BJ (cell line): Measurements from ENCODE around the gene CYB5R2. TPM values are rescaled to one million over a fixed set of nuclear protein-coding genes. Genes with fewer than 3 reads are reported as not detected.

Experiments used
- CTCF ChIA-PET: fragments of 350-600 bp; formaldehyde crosslinking; extraction: SDS; loops from one replicate; lab custom pipeline; 2021; ENCODE audit warnings: antibody characterized with exemption, inconsistent platforms; lab: Yijun Ruan, JAX
- POLR2A ChIA-PET: fragments of 300-600 bp; sonication (Branson Sonifier 250); formaldehyde crosslinking; extraction: SDS; loops from one replicate; lab custom pipeline; 2021; ENCODE audit warnings: antibody characterized with exemption; lab: Charles Lee
- DNase-seq: peaks from one replicate; pipeline ENCODE4 v3.0.0-alpha.2; 2011; ENCODE audit warnings: low read depth
- H3K27me3 ChIP-seq: 2 replicates; pipeline ENCODE4 v1.6.0; 2011; ENCODE audit warnings: low read length; ENCODE audit not compliant: control insufficient read depth, insufficient read depth
- H3K36me3 ChIP-seq: 2 replicates; pipeline ENCODE4 v1.5.1; 2011; ENCODE audit warnings: low read length; ENCODE audit not compliant: control insufficient read depth, insufficient read depth
- H3K4me3 ChIP-seq: 2 replicates; pipeline ENCODE4 v1.5.1; 2011; ENCODE audit warnings: low read depth, mild to moderate bottlenecking, control low read depth, low read length
- CTCF ChIP-seq: IDR thresholded peaks from 2 replicates; pipeline ENCODE4 v1.5.1; 2011; ENCODE audit warnings: low read depth, mild to moderate bottlenecking, control low read depth, inconsistent platforms, low read length, moderate library complexity; ENCODE audit not compliant: insufficient read depth
- polyA plus RNA-seq: library from polyadenylated mRNA; depleted of rRNA; stranded (reverse); fragments of >200 nt; gene quantifications from 2 replicates; pipeline ENCODE4 v1.2.3, GENCODE V29; 2011

CYB5R2 gene
- polyA plus RNA-seq, 1 experiment, result 49.6 TPM

GRCh38 chr11:7635708-7636107 lies 37.6 kb downstream of the CYB5R2 start:
- TF ChIP-seq CTCF, result no peak
- Histone ChIP-seq H3K27me3 (no peaks in the 10 kb centered on the region), H3K4me3 (no peak overlapping the region), H3K36me3 (peaks cover 13% of the 10 kb centered on the region)
- CTCF ChIA-PET, result no interaction called here
- POLR2A ChIA-PET, result no interaction called here
- no peak for DNase-seq

GRCh38 chr11:7635137-7635536 lies 38.2 kb downstream of the CYB5R2 start:
- ChIA-PET POLR2A (no interaction called here), CTCF (interaction anchor here (0.8 kb wide), 1 partner anchor 22 kb away, joined by 3 read pairs; no protein-coding TSS in a partner anchor)
- Histone ChIP-seq H3K36me3 (peaks cover 14% of the 10 kb centered on the region), H3K4me3 (no peak overlapping the region), H3K27me3 (no peaks in the 10 kb centered on the region)
- no peak for TF ChIP-seq CTCF
- no peak for DNase-seq

GRCh38 chr11:7632211-7632610 lies 41.1 kb downstream of the CYB5R2 start:
- Histone ChIP-seq H3K36me3 (peaks cover 18% of the 10 kb centered on the region), H3K4me3 (no peak overlapping the region), H3K27me3 (no peaks in the 10 kb centered on the region)
- CTCF ChIA-PET, result interaction anchor here (1.3 kb wide), 1 partner anchor 25 kb away, joined by 3 read pairs; no protein-coding TSS in a partner anchor
- TF ChIP-seq CTCF, result no peak
- POLR2A ChIA-PET, result no interaction called here
- DNase-seq, result no peak

- peaks cover 23% of the 10 kb centered on the region for H3K36me3 ChIP-seq
- ChIA-PET POLR2A (no interaction called here), CTCF (interaction anchor here (0.6 to 1.6 kb wide), 3 partner anchors 9 to 1659 kb away, joined by 3 to 13 read pairs (median 7); no protein-coding TSS in a partner anchor)
- no peak for DNase-seq
- no peak overlapping the region for H3K4me3 ChIP-seq
- TF ChIP-seq CTCF, result no peak
- H3K27me3 ChIP-seq, result no peaks in the 10 kb centered on the region
Observed at GRCh38 chr11:7630002-7630401, 43.3 kb downstream of the CYB5R2 start.

GRCh38 chr11:7628660-7629059 lies 44.6 kb downstream of the CYB5R2 start:
- DNase-seq, result no peak
- no peak for TF ChIP-seq CTCF
- peaks cover 18% of the 10 kb centered on the region for H3K36me3 ChIP-seq
- CTCF ChIA-PET, result interaction anchor here (0.7 to 1.6 kb wide), 2 partner anchors 10 to 19 kb away, joined by 3 to 7 read pairs; no protein-coding TSS in a partner anchor
- H3K4me3 ChIP-seq, result no peak overlapping the region
- no peaks in the 10 kb centered on the region for H3K27me3 ChIP-seq
- POLR2A ChIA-PET, result interaction anchor here (0.6 kb wide), 1 partner anchor 1757 kb away, joined by 3 read pairs; no protein-coding TSS in a partner anchor
